GM06990 (cell line): ENCODE measurements around the gene PLCB2.

Source experiments
- DNase-seq: peaks from one replicate; pipeline ENCODE4 v3.0.0-alpha.2; 2011; ENCODE audit not compliant: insufficient read length; ENCODE audit errors: extremely low read depth
- H3K27me3 ChIP-seq: replicated peaks from 2 replicates; pipeline ENCODE4 v1.6.0; 2011; ENCODE audit warnings: low read length; ENCODE audit not compliant: control insufficient read depth, insufficient read depth
- H3K36me3 ChIP-seq: 2 replicates; pipeline ENCODE4 v1.5.1; 2011; ENCODE audit warnings: low read length; ENCODE audit not compliant: control insufficient read depth, insufficient read depth
- H3K4me3 ChIP-seq: replicated peaks from 2 replicates; pipeline ENCODE4 v1.5.1; 2011; ENCODE audit warnings: low read depth, mild to moderate bottlenecking, control low read depth, low read length
- TF ChIP-seq, protein P1 (sequence below): IDR thresholded peaks from 2 replicates; pipeline ENCODE4 v1.5.1; 2011; ENCODE audit warnings: low read length, control low read depth, mild to moderate bottlenecking, inconsistent platforms; ENCODE audit not compliant: insufficient read depth, poor library complexity, severe bottlenecking

PLCB2 gene

DNA sequence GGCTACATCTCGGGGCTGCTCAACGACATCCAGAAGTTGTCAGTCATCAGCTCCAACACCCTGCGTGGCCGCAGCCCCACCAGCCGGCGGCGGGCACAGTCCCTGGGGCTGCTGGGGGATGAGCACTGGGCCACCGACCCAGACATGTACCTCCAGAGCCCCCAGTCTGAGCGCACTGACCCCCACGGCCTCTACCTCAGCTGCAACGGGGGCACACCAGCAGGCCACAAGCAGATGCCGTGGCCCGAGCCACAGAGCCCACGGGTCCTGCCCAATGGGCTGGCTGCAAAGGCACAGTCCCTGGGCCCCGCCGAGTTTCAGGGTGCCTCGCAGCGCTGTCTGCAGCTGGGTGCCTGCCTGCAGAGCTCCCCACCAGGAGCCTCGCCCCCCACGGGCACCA lies 41.9 kb downstream of the PLCB2 start:
- Histone ChIP-seq H3K36me3 (no peaks in the 10 kb centered on the region), H3K27me3 (no peaks in the 10 kb centered on the region; the same call in 1 of the 2 replicates), H3K4me3 (no peak overlapping the region)
- TF ChIP-seq, protein P1, sequence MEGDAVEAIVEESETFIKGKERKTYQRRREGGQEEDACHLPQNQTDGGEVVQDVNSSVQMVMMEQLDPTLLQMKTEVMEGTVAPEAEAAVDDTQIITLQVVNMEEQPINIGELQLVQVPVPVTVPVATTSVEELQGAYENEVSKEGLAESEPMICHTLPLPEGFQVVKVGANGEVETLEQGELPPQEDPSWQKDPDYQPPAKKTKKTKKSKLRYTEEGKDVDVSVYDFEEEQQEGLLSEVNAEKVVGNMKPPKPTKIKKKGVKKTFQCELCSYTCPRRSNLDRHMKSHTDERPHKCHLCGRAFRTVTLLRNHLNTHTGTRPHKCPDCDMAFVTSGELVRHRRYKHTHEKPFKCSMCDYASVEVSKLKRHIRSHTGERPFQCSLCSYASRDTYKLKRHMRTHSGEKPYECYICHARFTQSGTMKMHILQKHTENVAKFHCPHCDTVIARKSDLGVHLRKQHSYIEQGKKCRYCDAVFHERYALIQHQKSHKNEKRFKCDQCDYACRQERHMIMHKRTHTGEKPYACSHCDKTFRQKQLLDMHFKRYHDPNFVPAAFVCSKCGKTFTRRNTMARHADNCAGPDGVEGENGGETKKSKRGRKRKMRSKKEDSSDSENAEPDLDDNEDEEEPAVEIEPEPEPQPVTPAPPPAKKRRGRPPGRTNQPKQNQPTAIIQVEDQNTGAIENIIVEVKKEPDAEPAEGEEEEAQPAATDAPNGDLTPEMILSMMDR = no peak
- DNase-seq = no peak

DNA sequence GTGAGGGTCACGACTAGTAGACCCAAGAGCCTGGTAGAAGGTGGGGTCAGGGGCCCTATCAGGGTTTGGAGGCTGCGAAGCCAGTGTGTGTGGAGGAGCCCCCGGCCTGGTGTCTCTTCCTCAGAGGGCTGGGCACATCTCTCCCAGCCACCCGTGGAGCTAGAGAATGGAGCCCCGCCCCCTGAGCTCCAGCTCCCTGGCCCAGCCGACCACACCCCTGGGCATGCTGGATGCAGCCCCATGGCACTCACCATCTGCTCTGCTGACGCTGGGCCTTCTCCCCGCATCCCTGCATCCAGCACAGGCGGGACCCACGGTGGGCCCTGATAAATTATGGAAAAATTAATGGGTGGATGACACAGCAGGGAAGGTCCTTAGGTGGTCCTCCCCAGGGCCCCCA lies 42.4 kb downstream of the PLCB2 start:
- no peak for DNase-seq
- H3K36me3 ChIP-seq = no peaks in the 10 kb centered on the region

DNA sequence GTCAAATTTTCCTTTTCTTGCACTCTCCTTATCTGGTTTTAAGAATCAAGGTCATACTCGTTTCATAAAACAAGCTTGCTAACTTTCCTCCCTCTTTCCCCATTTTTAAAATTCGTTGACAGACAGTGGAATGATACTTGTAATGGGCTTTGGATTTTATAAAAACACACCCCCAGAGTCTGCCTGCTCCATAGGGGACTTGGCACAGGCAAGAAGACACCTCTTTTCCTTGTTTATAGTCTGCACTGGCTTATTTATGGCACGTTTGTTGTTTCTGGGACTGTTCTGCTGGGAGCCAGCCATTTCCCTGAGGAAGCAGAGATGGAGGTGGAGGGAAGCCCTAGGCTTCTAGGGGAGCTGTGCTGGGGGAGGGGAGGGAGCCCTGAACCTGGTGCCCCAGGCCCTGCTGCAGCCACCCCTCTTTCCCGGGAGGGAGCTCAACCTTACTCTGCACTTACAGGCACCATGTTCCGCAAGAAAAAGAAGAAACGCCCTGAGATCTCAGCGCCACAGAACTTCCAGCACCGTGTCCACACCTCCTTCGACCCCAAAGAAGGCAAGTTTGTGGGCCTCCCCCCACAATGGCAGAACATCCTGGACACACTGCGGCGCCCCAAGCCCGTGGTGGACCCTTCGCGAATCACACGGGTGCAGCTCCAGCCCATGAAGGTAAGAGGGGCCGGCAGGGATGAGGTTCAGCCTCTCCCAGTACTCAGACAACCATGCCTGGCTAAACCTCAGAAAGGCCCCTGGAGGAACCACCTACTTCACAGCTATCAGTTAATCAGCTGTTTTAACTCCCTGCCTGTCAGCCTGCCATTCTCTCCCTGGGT lies 43.2 kb downstream of the PLCB2 start:
- TF ChIP-seq, protein P1 = no peak
- Histone ChIP-seq H3K27me3 (no peaks in the 10 kb centered on the region; the same call in 1 of the 2 replicates), H3K36me3 (no peaks in the 10 kb centered on the region), H3K4me3 (no peak overlapping the region)
- no peak for DNase-seq

More for the DNA sequence above, 42.4 kb downstream of the PLCB2 start:
- Histone ChIP-seq H3K27me3 (no peaks in the 10 kb centered on the region; the same call in 1 of the 2 replicates), H3K4me3 (no peak overlapping the region)
- TF ChIP-seq, protein P1 = no peak

- H3K27me3 ChIP-seq = no peaks in the 10 kb centered on the region; the same call in 1 of the 2 replicates
- no peak overlapping the region for H3K4me3 ChIP-seq
- no peaks in the 10 kb centered on the region for H3K36me3 ChIP-seq
- TF ChIP-seq, protein P1 = no peak
- no peak for DNase-seq
These were observed 44.5 kb downstream of the PLCB2 start for GRCh38 chr15:40263024-40263754.

GRCh38 chr15:40259021-40259420 lies 48.7 kb downstream of the PLCB2 start:
- TF ChIP-seq, protein P1 = no peak
- Histone ChIP-seq H3K4me3 (no peak overlapping the region), H3K27me3 (no peaks in the 10 kb centered on the region), H3K36me3 (no peaks in the 10 kb centered on the region; the same call in 1 of the 2 replicates)
- DNase-seq = no peak
